ENCODE measurements around the gene GTPBP8. TPM values are rescaled to one million over a fixed set of nuclear protein-coding genes. Genes with fewer than 3 reads are reported as not detected.
A peak's percentile ranks its signal among the peaks of the same experiment; 100 is the strongest.

Gene GTPBP8
- total and polyA plus RNA-seq, 2 of the 13 experiments (the other 11 are each of a cell fraction or from before 2014, with no cell fraction given) = 12.5 to 16.7 TPM

DNA sequence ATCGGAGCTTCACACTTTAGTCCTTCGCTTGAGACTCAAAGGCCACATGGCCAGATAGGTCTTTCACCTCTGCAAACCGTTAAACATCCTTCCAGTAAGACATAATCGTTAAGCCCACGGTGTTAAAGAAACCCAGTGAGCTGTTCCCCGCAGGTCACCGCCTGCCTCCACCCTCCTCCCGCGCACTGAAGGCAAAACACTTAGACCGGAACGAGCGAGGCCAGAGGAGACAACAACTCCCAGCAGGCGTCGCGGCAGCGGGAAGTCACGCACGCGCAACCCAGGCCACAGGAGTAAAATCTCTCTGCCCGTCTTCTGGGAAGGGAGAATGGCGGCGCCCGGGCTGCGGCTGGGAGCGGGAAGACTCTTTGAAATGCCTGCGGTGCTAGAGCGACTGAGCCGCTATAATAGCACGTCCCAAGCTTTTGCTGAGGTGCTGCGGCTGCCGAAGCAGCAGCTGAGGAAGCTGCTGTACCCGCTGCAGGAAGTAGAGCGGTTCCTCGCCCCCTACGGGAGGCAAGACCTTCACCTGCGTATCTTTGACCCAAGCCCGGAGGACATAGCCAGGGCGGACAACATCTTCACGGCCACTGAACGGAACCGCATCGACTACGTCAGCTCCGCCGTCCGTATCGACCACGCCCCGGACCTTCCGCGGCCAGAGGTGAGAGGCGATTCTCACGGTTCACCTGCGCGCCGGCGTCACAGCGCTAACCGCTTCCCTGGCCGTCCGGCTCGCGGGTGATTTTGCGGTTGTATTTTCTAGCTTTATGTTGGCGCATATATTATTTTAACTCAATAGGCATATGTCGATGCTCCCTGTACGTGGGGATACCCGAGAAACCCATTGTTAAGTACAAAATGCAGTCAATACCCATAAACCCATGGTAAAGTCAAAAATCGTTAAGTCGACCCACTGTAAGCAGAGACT, at the start of gene GTPBP8 (continued):
- 0 out of 2 replicates have a peak, but pooled peaks have one; percentile 31 for TF ChIP-seq ZNF331 (CRISPR knock-in tag; IDR thresholded peaks at IDR 0.05)
- peak; percentile 90 for TF ChIP-seq ESRRA (CRISPR knock-in tag; IDR thresholded peaks at IDR 0.05; ENCODE audit: low read depth)
- TF ChIP-seq, protein P1, sequence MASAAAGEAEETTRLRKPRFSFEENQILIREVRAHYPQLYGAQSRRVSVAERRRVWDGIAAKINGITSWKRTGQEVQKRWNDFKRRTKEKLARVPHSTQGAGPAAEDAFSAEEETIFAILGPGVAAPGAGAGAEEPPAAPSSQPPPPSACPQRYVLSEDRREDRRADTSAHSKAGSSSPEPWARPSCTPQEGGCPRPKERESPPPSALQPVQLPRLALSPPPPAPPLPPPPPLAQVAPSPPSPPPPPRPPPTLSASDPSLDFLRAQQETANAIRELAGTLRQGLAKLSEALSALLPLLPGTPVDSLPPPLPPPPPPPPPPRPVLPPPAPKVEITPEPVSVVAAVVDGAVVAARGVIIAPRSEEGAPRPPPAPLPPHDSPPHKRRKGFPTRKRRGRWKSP (CRISPR knock-in tag; IDR thresholded peaks at IDR 0.05) = peak; percentile 83
- no peak for TF ChIP-seq ZNF446 (CRISPR knock-in tag; IDR thresholded peaks at IDR 0.05)
- TF ChIP-seq HOXA3 (CRISPR knock-in tag; IDR thresholded peaks at IDR 0.05) = peak; percentile 94
- TF ChIP-seq ZBTB7A (CRISPR knock-in tag; IDR thresholded peaks at IDR 0.05) = no peak
- TF ChIP-seq, protein P2, sequence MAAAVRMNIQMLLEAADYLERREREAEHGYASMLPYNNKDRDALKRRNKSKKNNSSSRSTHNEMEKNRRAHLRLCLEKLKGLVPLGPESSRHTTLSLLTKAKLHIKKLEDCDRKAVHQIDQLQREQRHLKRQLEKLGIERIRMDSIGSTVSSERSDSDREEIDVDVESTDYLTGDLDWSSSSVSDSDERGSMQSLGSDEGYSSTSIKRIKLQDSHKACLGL (CRISPR knock-in tag; IDR thresholded peaks at IDR 0.05) = 0 out of 2 replicates have a peak, but pooled peaks have one; percentile 51
- no peak for TF ChIP-seq KLF11 (CRISPR knock-in tag; IDR thresholded peaks at IDR 0.05)
- TF ChIP-seq, protein P3, sequence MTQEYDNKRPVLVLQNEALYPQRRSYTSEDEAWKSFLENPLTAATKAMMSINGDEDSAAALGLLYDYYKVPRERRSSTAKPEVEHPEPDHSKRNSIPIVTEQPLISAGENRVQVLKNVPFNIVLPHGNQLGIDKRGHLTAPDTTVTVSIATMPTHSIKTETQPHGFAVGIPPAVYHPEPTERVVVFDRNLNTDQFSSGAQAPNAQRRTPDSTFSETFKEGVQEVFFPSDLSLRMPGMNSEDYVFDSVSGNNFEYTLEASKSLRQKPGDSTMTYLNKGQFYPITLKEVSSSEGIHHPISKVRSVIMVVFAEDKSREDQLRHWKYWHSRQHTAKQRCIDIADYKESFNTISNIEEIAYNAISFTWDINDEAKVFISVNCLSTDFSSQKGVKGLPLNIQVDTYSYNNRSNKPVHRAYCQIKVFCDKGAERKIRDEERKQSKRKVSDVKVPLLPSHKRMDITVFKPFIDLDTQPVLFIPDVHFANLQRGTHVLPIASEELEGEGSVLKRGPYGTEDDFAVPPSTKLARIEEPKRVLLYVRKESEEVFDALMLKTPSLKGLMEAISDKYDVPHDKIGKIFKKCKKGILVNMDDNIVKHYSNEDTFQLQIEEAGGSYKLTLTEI (CRISPR knock-in tag; conservative IDR thresholded peaks at IDR 0.05) = no peak
- no peak for TF ChIP-seq ZNF335 (CRISPR knock-in tag; IDR thresholded peaks at IDR 0.05)
- peak; percentile 77; the same call in 1 of the 2 replicates for TF ChIP-seq NKX3-1 (CRISPR knock-in tag; IDR thresholded peaks at IDR 0.05)
- TF ChIP-seq EP300 (IDR thresholded peaks at IDR 0.05; ENCODE audit: low read depth in 2 of 2, low read length in 2 of 2) = no peak; a peak in 1 of 4 replicates
- TF ChIP-seq EP300 (CRISPR knock-in tag; IDR thresholded peaks at IDR 0.05; ENCODE audit: borderline replicate concordance) = no peak
- peak; percentile 93 for TF ChIP-seq HNRNPLL (IDR thresholded peaks at IDR 0.05; ENCODE audit: low read depth, low read length, poor library complexity, severe bottlenecking)
- TF ChIP-seq, protein P4, sequence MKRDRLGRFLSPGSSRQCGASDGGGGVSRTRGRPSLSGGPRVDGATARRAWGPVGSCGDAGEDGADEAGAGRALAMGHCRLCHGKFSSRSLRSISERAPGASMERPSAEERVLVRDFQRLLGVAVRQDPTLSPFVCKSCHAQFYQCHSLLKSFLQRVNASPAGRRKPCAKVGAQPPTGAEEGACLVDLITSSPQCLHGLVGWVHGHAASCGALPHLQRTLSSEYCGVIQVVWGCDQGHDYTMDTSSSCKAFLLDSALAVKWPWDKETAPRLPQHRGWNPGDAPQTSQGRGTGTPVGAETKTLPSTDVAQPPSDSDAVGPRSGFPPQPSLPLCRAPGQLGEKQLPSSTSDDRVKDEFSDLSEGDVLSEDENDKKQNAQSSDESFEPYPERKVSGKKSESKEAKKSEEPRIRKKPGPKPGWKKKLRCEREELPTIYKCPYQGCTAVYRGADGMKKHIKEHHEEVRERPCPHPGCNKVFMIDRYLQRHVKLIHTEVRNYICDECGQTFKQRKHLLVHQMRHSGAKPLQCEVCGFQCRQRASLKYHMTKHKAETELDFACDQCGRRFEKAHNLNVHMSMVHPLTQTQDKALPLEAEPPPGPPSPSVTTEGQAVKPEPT (CRISPR knock-in tag; IDR thresholded peaks at IDR 0.05; ENCODE audit: low read depth) = no peak
- TF ChIP-seq ZNF124 (CRISPR knock-in tag; IDR thresholded peaks at IDR 0.05) = peak; percentile 91; the same call in 1 of the 2 replicates
- TF ChIP-seq HOXA7 (CRISPR knock-in tag; IDR thresholded peaks at IDR 0.05) = no peak
- TF ChIP-seq CEBPB (IDR thresholded peaks at IDR 0.05; ENCODE audit: borderline replicate concordance, low read depth, low read length) = no peak
- TF ChIP-seq, protein P5, sequence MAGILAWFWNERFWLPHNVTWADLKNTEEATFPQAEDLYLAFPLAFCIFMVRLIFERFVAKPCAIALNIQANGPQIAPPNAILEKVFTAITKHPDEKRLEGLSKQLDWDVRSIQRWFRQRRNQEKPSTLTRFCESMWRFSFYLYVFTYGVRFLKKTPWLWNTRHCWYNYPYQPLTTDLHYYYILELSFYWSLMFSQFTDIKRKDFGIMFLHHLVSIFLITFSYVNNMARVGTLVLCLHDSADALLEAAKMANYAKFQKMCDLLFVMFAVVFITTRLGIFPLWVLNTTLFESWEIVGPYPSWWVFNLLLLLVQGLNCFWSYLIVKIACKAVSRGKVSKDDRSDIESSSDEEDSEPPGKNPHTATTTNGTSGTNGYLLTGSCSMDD (CRISPR knock-in tag; IDR thresholded peaks at IDR 0.05) = no peak
- TF ChIP-seq CBFB (CRISPR knock-in tag; IDR thresholded peaks at IDR 0.05) = peak; percentile 45
- TF ChIP-seq CCDC6 (CRISPR knock-in tag; IDR thresholded peaks at IDR 0.05) = 0 out of 2 replicates have a peak, but pooled peaks have one; percentile 77
- TF ChIP-seq ZNF749 (CRISPR knock-in tag; IDR thresholded peaks at IDR 0.05; ENCODE audit: borderline replicate concordance) = peak; percentile 87
- TF ChIP-seq, protein P6, sequence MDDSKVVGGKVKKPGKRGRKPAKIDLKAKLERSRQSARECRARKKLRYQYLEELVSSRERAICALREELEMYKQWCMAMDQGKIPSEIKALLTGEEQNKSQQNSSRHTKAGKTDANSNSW (CRISPR knock-in tag; IDR thresholded peaks at IDR 0.05; ENCODE audit: borderline replicate concordance) = peak; percentile 95; the same call in 1 of the 2 replicates
